Effector CD4-positive, alpha-beta T cell (primary cell): ENCODE data around the gene GRID2.
"Not testable (repeated sequence)": the region's sequence is repeated elsewhere in the genome, so short reads cannot be mapped to it uniquely, and the experiment has no call there.

Experiments
- DNase-seq: peaks from one replicate; pipeline ENCODE4 v3.0.0-alpha.2; 2020

The GRID2 gene

GRCh38 chr4:92305878-92306520 is 2.2 kb downstream of the GRID2 start:
- no peak for DNase-seq

GRCh38 chr4:92307181-92307580 is 3.4 kb downstream of the GRID2 start:
- no peak for DNase-seq

- DNase-seq, result no peak
Measured at GRCh38 chr4:92307866-92308265, 4.1 kb downstream of the GRID2 start.

GRCh38 chr4:92317047-92317446 is 13.3 kb downstream of the GRID2 start:
- DNase-seq, result no peak

GRCh38 chr4:92328095-92328494 is 24.3 kb downstream of the GRID2 start:
- no peak for DNase-seq

GRCh38 chr4:92333016-92333415 is 29.2 kb downstream of the GRID2 start:
- DNase-seq, result no peak

GRCh38 chr4:92334716-92335350 is 31.1 kb downstream of the GRID2 start:
- no peak for DNase-seq

GRCh38 chr4:92339676-92340075 is 35.9 kb downstream of the GRID2 start:
- DNase-seq, result no peak

- DNase-seq, result no peak
Measured at GRCh38 chr4:92344216-92344615, 40.5 kb downstream of the GRID2 start.

GRCh38 chr4:92346289-92346688 is 42.5 kb downstream of the GRID2 start:
- no peak for DNase-seq

GRCh38 chr4:92357966-92358365 is 54.2 kb downstream of the GRID2 start:
- DNase-seq, result no peak

- DNase-seq, result no peak
Measured at GRCh38 chr4:92359491-92359890, 55.7 kb downstream of the GRID2 start.

GRCh38 chr4:92362028-92362427 is 58.3 kb downstream of the GRID2 start:
- no peak for DNase-seq

GRCh38 chr4:92368653-92369052 is 64.9 kb downstream of the GRID2 start:
- DNase-seq, result no peak

GRCh38 chr4:92381616-92382015 is 77.8 kb downstream of the GRID2 start:
- DNase-seq, result no peak

GRCh38 chr4:92382128-92382527 is 78.4 kb downstream of the GRID2 start:
- no peak for DNase-seq

- DNase-seq, result no peak
Measured at GRCh38 chr4:92387459-92388069, 83.8 kb downstream of the GRID2 start.

- DNase-seq, result no peak
Measured at GRCh38 chr4:92399032-92399431, 95.3 kb downstream of the GRID2 start.

GRCh38 chr4:92403525-92403924 is 99.8 kb downstream of the GRID2 start:
- DNase-seq, result not testable (repeated sequence)

- no peak for DNase-seq
Measured at GRCh38 chr4:92406488-92406887, 102.7 kb downstream of the GRID2 start.

- DNase-seq, result no peak
Measured at GRCh38 chr4:92421920-92422319, 118.2 kb downstream of the GRID2 start.

GRCh38 chr4:92433272-92433758 is 129.5 kb downstream of the GRID2 start:
- DNase-seq, result no peak

- not testable (repeated sequence) for DNase-seq
Measured at GRCh38 chr4:92438722-92439121, 135.0 kb downstream of the GRID2 start.

- not testable (repeated sequence) for DNase-seq
Measured at GRCh38 chr4:92442131-92442530, 138.4 kb downstream of the GRID2 start.
